H9 (cell line): Measurements from ENCODE around the gene SPEN. TPM values are rescaled to one million over a fixed set of nuclear protein-coding genes. Genes with fewer than 3 reads are reported as not detected.
A peak's percentile ranks its signal among the peaks of the same experiment; 100 is the strongest.

ENCODE experiments used
- DNase-seq: peaks from one replicate; pipeline ENCODE4 v3.0.0-alpha.2; 2017
- H2AFZ ChIP-seq: one replicate; pipeline ENCODE4 v1.6.1; 2013; ENCODE audit warnings: mild to moderate bottlenecking, low read length, control low read depth, moderate library complexity
- H2AK5ac ChIP-seq: 2 replicates; pipeline ENCODE4 v1.6.1; 2013; ENCODE audit warnings: low read length, control low read depth, mixed read lengths; ENCODE audit not compliant: insufficient read length
- H2BK120ac ChIP-seq: one replicate; pipeline ENCODE4 v1.6.1; 2013; ENCODE audit warnings: low read depth, mild to moderate bottlenecking, low read length, control low read depth, inconsistent platforms; ENCODE audit not compliant: poor library complexity, severe bottlenecking
- H2BK12ac ChIP-seq: 2 replicates; pipeline ENCODE4 v1.6.1; 2013; ENCODE audit warnings: low read length, control low read depth, mixed read lengths, low read depth; ENCODE audit not compliant: insufficient read length
- H2BK15ac ChIP-seq: 2 replicates; pipeline ENCODE4 v1.6.1; 2013; ENCODE audit warnings: low read depth, low read length, control low read depth
- H2BK20ac ChIP-seq: one replicate; pipeline ENCODE4 v1.6.1; 2013; ENCODE audit warnings: low read depth, mild to moderate bottlenecking, low read length, control low read depth, inconsistent platforms; ENCODE audit not compliant: poor library complexity, severe bottlenecking
- H2BK5ac ChIP-seq: 2 replicates; pipeline ENCODE4 v1.6.1; 2013; ENCODE audit warnings: low read length, control low read depth, mixed read lengths; ENCODE audit not compliant: insufficient read length
- H3K14ac ChIP-seq: 2 replicates; pipeline ENCODE4 v1.6.1; 2013; ENCODE audit warnings: low read length, control low read depth; ENCODE audit not compliant: insufficient read depth
- H3K18ac ChIP-seq: 2 replicates; pipeline ENCODE4 v1.6.1; 2013; ENCODE audit warnings: low read depth, mild to moderate bottlenecking, mixed read lengths, low read length, control low read depth; ENCODE audit not compliant: insufficient read length
- H3K23ac ChIP-seq: 2 replicates; pipeline ENCODE4 v1.6.1; 2013; ENCODE audit warnings: low read length, control low read depth, mixed read lengths, low read depth; ENCODE audit not compliant: insufficient read length
- H3K23me2 ChIP-seq: 2 replicates; pipeline ENCODE4 v1.6.1; 2013; ENCODE audit warnings: low read depth, mild to moderate bottlenecking, mixed read lengths, low read length, control low read depth; ENCODE audit not compliant: insufficient read length, poor library complexity, severe bottlenecking
- H3K27ac ChIP-seq: 2 replicates; pipeline ENCODE4 v1.5.1; 2013; ENCODE audit warnings: low read length, control low read depth, mixed read lengths, low read depth; ENCODE audit not compliant: insufficient read length
- H3K27me3 ChIP-seq: 2 replicates; pipeline ENCODE4 v1.6.1; 2013; ENCODE audit warnings: low read length, control low read depth, inconsistent platforms; ENCODE audit not compliant: insufficient read depth
- H3K4ac ChIP-seq: 2 replicates; pipeline ENCODE4 v1.6.1; 2013; ENCODE audit warnings: low read depth, mild to moderate bottlenecking, control low read depth, inconsistent platforms, low read length, moderate library complexity
- H3K4me1 ChIP-seq: 2 replicates; pipeline ENCODE4 v1.6.1; 2013; ENCODE audit warnings: low read length, control low read depth, inconsistent platforms; ENCODE audit not compliant: insufficient read depth
- H3K4me2 ChIP-seq: 2 replicates; pipeline ENCODE4 v1.6.1; 2013; ENCODE audit warnings: low read length, control low read depth, mixed read lengths; ENCODE audit not compliant: insufficient read length, insufficient read depth
- H3K56ac ChIP-seq: 2 replicates; pipeline ENCODE4 v1.6.1; 2013; ENCODE audit warnings: low read depth, mild to moderate bottlenecking, mixed read lengths, low read length, control low read depth; ENCODE audit not compliant: insufficient read length
- H3K79me1 ChIP-seq: 2 replicates; pipeline ENCODE4 v1.6.1; 2013; ENCODE audit warnings: low read depth, mild to moderate bottlenecking, moderate library complexity, low read length, control low read depth, inconsistent platforms; ENCODE audit not compliant: insufficient read depth, poor library complexity, severe bottlenecking
- H3K79me2 ChIP-seq: 2 replicates; pipeline ENCODE4 v1.6.1; 2013; ENCODE audit warnings: low read length, control low read depth, inconsistent platforms; ENCODE audit not compliant: insufficient read depth
- H3K9ac ChIP-seq: 2 replicates; pipeline ENCODE4 v1.6.1; 2013; ENCODE audit warnings: low read length, control low read depth, mixed read lengths; ENCODE audit not compliant: insufficient read length; ENCODE audit errors: extremely low read depth
- H3K9me3 ChIP-seq: one replicate; pipeline ENCODE4 v1.6.1; 2013; ENCODE audit warnings: low read depth, low read length, inconsistent platforms; ENCODE audit not compliant: control insufficient read depth
- H3T11ph ChIP-seq: one replicate; pipeline ENCODE4 v1.6.1; 2013; ENCODE audit warnings: mild to moderate bottlenecking, low read length, control low read depth, inconsistent platforms
- H4K20me1 ChIP-seq: one replicate; pipeline ENCODE4 v1.6.1; 2013; ENCODE audit not compliant: control insufficient read depth, insufficient read length, insufficient read depth
- H4K5ac ChIP-seq: 2 replicates; pipeline ENCODE4 v1.6.1; 2013; ENCODE audit warnings: low read depth, mild to moderate bottlenecking, mixed read lengths, low read length, control low read depth; ENCODE audit not compliant: insufficient read length
- H4K8ac ChIP-seq: replicated peaks from 2 replicates; pipeline ENCODE4 v1.6.1; 2013; ENCODE audit warnings: low read length, control low read depth, mixed read lengths, low read depth; ENCODE audit not compliant: insufficient read length
- H4K91ac ChIP-seq: 2 replicates; pipeline ENCODE4 v1.6.1; 2013; ENCODE audit warnings: low read depth, mild to moderate bottlenecking, moderate library complexity, mixed read lengths, low read length, control low read depth; ENCODE audit not compliant: insufficient read length
- H3K27ac Mint-ChIP-seq, 3 experiments: 2 replicates in 2 of 3; 3 replicates in 1 of 3; pipeline ENCODE4 v1.8.0; 2020 to 2021; ENCODE audit warnings: mixed read lengths in 3 of 3, mild to moderate bottlenecking in 1 of 3, moderate library complexity in 1 of 3
- H3K27me3 Mint-ChIP-seq: 2 replicates; pipeline ENCODE4 v1.8.0; 2021; ENCODE audit warnings: low read depth, mild to moderate bottlenecking, moderate library complexity, mixed read lengths
- H3K36me3 Mint-ChIP-seq, 3 experiments: 2 replicates in 2 of 3; 3 replicates in 1 of 3; pipeline ENCODE4 v1.8.0; 2020 to 2021; ENCODE audit warnings: low read depth in 3 of 3, mixed read lengths in 3 of 3; ENCODE audit not compliant: insufficient read depth in 1 of 3
- H3K4me1 Mint-ChIP-seq, 2 experiments: 2 replicates each; pipeline ENCODE4 v1.8.0; 2020; ENCODE audit warnings: mixed read lengths in 2 of 2
- H3K4me3 Mint-ChIP-seq, 2 experiments: 2 replicates in 1 of 2; 3 replicates in 1 of 2; pipeline ENCODE4 v1.8.0; 2020 to 2021; ENCODE audit warnings: mild to moderate bottlenecking in 2 of 2, mixed read lengths in 2 of 2, moderate library complexity in 1 of 2
- H3K9me3 Mint-ChIP-seq, 2 experiments: 2 replicates in 1 of 2; 3 replicates in 1 of 2; pipeline ENCODE4 v1.8.0; 2020; ENCODE audit warnings: mild to moderate bottlenecking in 2 of 2, mixed read lengths in 2 of 2, moderate library complexity in 1 of 2
- WGBS: extraction: QIAGEN DNeasy Blood & Tissue Kit; methylation state at CpG from one replicate; pipeline ENCODE4 v1.1.7; 2013; ENCODE audit warnings: missing lambda C conversion rate, low lambda C conversion rate, mixed read lengths; ENCODE audit not compliant: insufficient read length; ENCODE audit errors: extremely low coverage; 5-methylcytosine and 5-hydroxymethylcytosine counted together
- total RNA-seq: library from RNA; stranded (reverse); gene quantifications from 2 replicates; pipeline ENCODE4 v1.2.1, GENCODE V29; 2021
- TF ChIP-seq, protein P1 (sequence below): fragments of 200-600 bp; sonication (generic); conservative IDR thresholded peaks from 3 replicates; pipeline ENCODE4 v1.8.0; 2021; ENCODE audit warnings: antibody characterized with exemption, mild to moderate bottlenecking

Gene SPEN
- total RNA-seq, 1 experiment from 2014 or later, result 59.6 TPM

DNA sequence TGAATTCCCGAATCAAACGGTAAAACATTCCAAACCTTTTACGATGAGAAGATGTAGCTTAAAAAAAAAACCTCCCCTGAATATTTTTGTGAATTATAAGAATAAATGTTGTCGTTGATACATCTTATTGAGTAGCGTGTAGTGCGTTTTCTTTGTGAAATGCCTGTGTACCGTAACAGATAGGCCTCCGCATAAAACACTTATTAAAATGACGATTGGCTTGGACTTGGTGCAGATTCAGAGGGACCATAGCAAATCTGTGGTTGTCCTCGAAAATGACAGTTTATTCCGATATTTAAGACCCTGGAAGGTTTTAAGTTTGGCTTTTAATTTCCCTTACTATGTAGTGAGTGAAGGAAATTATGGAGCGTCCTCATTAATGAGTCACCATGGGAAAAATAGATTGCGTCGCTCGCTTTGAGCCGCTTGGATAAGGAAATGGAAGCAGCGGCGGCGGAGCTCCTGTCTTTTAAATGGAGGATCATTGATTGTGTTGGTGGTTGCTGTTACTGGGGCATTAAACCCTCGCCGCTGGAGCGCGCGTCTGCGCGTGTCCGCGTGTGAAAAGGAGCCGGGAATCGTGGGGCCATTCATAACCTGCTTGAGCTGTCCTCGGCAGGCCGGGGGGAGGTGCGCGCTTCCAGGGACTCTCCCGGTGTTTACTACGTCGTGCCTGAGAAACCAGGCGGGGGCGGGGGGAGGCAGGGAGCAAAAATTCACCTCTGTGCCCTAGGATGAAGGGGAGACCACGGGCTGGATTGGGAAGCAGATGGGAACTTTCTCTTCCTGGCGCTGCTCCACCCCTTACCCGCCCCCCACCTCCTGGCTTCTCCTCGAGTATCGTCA is 1.6 kb downstream of the SPEN start:
- DNase-seq, result peak; percentile 87
- Histone ChIP-seq H3K4ac (no peak overlapping the region), H2BK120ac (no peak overlapping the region), H2BK5ac (peak overlapping the region; percentile 58), H3K14ac (peak overlapping the region; percentile 86; the same call in 1 of the 2 replicates), H2AFZ (no peak overlapping the region), H3K4me2 (peak overlapping the region; percentile 78), H4K20me1 (no peaks in the 10 kb centered on the region), H3K56ac (no peak overlapping the region), H3K79me2 (peaks cover 13% of the 10 kb centered on the region; the same call in 1 of the 2 replicates), H3K23ac (no peak overlapping the region), H3K9ac (peak overlapping the region; percentile 91), H3K27ac (peak overlapping the region; percentile 58), H3K9me3 (no peaks in the 10 kb centered on the region), H4K5ac (peak overlapping the region; percentile 92), H3K4me1 (peaks cover 2% of the 10 kb centered on the region; the same call in 1 of the 2 replicates), H3K18ac (peak overlapping the region; percentile 91), H4K91ac (peak overlapping the region; percentile 8), H4K8ac (no peak overlapping the region), H3K79me1 (no peaks in the 10 kb centered on the region), H3K27me3 (no peaks in the 10 kb centered on the region), H2AK5ac (no peak overlapping the region), H2BK20ac (no peak overlapping the region), H3T11ph (no peak overlapping the region), H2BK12ac (no peak overlapping the region), H2BK15ac (no peak overlapping the region), H3K23me2 (peaks cover 21% of the 10 kb centered on the region)
- H3K9me3 Mint-ChIP-seq, result no peaks in the 10 kb centered on the region; a peak in 1 of 5 replicates
- H3K4me3 Mint-ChIP-seq, result peak overlapping the region; percentile 86 to 99
- no CpG with 5 or more reads among the region's 44 CpGs for WGBS
- TF ChIP-seq, protein P1, sequence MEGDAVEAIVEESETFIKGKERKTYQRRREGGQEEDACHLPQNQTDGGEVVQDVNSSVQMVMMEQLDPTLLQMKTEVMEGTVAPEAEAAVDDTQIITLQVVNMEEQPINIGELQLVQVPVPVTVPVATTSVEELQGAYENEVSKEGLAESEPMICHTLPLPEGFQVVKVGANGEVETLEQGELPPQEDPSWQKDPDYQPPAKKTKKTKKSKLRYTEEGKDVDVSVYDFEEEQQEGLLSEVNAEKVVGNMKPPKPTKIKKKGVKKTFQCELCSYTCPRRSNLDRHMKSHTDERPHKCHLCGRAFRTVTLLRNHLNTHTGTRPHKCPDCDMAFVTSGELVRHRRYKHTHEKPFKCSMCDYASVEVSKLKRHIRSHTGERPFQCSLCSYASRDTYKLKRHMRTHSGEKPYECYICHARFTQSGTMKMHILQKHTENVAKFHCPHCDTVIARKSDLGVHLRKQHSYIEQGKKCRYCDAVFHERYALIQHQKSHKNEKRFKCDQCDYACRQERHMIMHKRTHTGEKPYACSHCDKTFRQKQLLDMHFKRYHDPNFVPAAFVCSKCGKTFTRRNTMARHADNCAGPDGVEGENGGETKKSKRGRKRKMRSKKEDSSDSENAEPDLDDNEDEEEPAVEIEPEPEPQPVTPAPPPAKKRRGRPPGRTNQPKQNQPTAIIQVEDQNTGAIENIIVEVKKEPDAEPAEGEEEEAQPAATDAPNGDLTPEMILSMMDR, result no peak
- H3K27ac Mint-ChIP-seq, result peak overlapping the region; percentile 99 to 100 (median 99)
- H3K27me3 Mint-ChIP-seq, result no peaks in the 10 kb centered on the region; the same call in 1 of the 2 replicates
- H3K4me1 Mint-ChIP-seq, result peaks cover 32 to 35% of the 10 kb centered on the region in 2 experiments
- H3K36me3 Mint-ChIP-seq, result peaks cover 0 to 2% (median 0%) of the 10 kb centered on the region in 3 experiments; a peak in 1 of 7 replicates
